SK-N-SH treated with all-trans-retinoic acid at 6 μM for 48 hours (cell line): ENCODE results near the gene IL17C.

ENCODE experiments used
- ATAC-seq: fragments of 200-7000 bp; cut with Tn5 transposase; 3 replicates; pipeline ENCODE4 v1.9.1; 2020; ENCODE audit warnings: mild to moderate bottlenecking, moderate library complexity
- ARNTL ChIP-seq: fragments of 450-650 bp; formaldehyde crosslinking; IDR thresholded peaks from 2 replicates; pipeline ENCODE4 v1.5.0; 2020; ENCODE audit warnings: low read depth, mild to moderate bottlenecking, moderate library complexity, borderline replicate concordance
- CSDC2 ChIP-seq: fragments of 250-450 bp; sonication (Bioruptor Pico); IDR thresholded peaks from 2 replicates; pipeline ENCODE4 v1.5.0; 2020; ENCODE audit warnings: mild to moderate bottlenecking, moderate library complexity
- ESRRG ChIP-seq: fragments of 250-450 bp; sonication (Bioruptor Pico); IDR thresholded peaks from 2 replicates; pipeline ENCODE4 v1.6.1; 2021; ENCODE audit warnings: mild to moderate bottlenecking
- GLIS3 ChIP-seq: fragments of 250-450 bp; sonication (Bioruptor Pico); IDR thresholded peaks from 2 replicates; pipeline ENCODE4 v1.5.0; 2020; ENCODE audit warnings: mild to moderate bottlenecking, moderate library complexity
- ISL1 ChIP-seq: fragments of 250-450 bp; sonication (Bioruptor Pico); IDR thresholded peaks from 2 replicates; pipeline ENCODE4 v2.1.2; 2022; ENCODE audit warnings: mild to moderate bottlenecking, moderate library complexity
- OSR1 ChIP-seq: fragments of 250-450 bp; sonication (Bioruptor Pico); IDR thresholded peaks from 2 replicates; pipeline ENCODE4 v1.8.0; 2022; ENCODE audit warnings: moderate library complexity, mild to moderate bottlenecking, inconsistent platforms
- PPARA ChIP-seq: fragments of 250-450 bp; sonication (Bioruptor Pico); IDR thresholded peaks from 2 replicates; pipeline ENCODE4 v1.5.0; 2020; ENCODE audit warnings: mild to moderate bottlenecking, borderline replicate concordance
- RARB ChIP-seq: fragments of 250-450 bp; sonication (Bioruptor Pico); IDR thresholded peaks from 2 replicates; pipeline ENCODE4 v1.8.0; 2021; ENCODE audit warnings: mild to moderate bottlenecking, moderate library complexity
- SNAI2 ChIP-seq: fragments of 250-450 bp; sonication (Bioruptor Pico); IDR thresholded peaks from 2 replicates; pipeline ENCODE4 v1.5.0; 2020; ENCODE audit warnings: mild to moderate bottlenecking, moderate library complexity
- TCF4 ChIP-seq: fragments of 250-450 bp; sonication (Bioruptor Pico); IDR thresholded peaks from 2 replicates; pipeline ENCODE4 v1.8.0; 2021; ENCODE audit warnings: mild to moderate bottlenecking, moderate library complexity, borderline replicate concordance
- TOX ChIP-seq: fragments of 250-450 bp; sonication (Bioruptor Pico); IDR thresholded peaks from 2 replicates; pipeline ENCODE4 v1.8.0; 2021; ENCODE audit warnings: mild to moderate bottlenecking, moderate library complexity, borderline replicate concordance
- ZC3H10 ChIP-seq: fragments of 250-450 bp; sonication (Bioruptor Pico); IDR thresholded peaks from 2 replicates; pipeline ENCODE4 v1.5.1; 2021; ENCODE audit warnings: mild to moderate bottlenecking, moderate library complexity
- ZFP3 ChIP-seq: fragments of 250-450 bp; sonication (Bioruptor Pico); IDR thresholded peaks from 2 replicates; pipeline ENCODE4 v1.5.0; 2020; ENCODE audit warnings: mild to moderate bottlenecking, moderate library complexity
- ZFP30 ChIP-seq: fragments of 450-650 bp; formaldehyde crosslinking; IDR thresholded peaks from 2 replicates; pipeline ENCODE4 v1.5.0; 2022; ENCODE audit warnings: mild to moderate bottlenecking, moderate library complexity
- ZNF70 ChIP-seq: fragments of 450-650 bp; formaldehyde crosslinking; IDR thresholded peaks from 2 replicates; pipeline ENCODE4 v1.5.0; 2020; ENCODE audit warnings: mild to moderate bottlenecking, moderate library complexity
- ZNF8 ChIP-seq: fragments of 450-650 bp; formaldehyde crosslinking; IDR thresholded peaks from 2 replicates; pipeline ENCODE4 v1.5.0; 2020; ENCODE audit warnings: mild to moderate bottlenecking, moderate library complexity
- TF ChIP-seq, protein P1 (sequence below): fragments of 250-450 bp; sonication (Bioruptor Pico); IDR thresholded peaks from 2 replicates; pipeline ENCODE4 v1.5.0; 2020; ENCODE audit warnings: mild to moderate bottlenecking, moderate library complexity
- TF ChIP-seq, protein P2 (sequence below): fragments of 250-450 bp; sonication (Bioruptor Pico); IDR thresholded peaks from 2 replicates; pipeline ENCODE4 v1.8.0; 2021; ENCODE audit warnings: low read depth, mild to moderate bottlenecking, moderate library complexity, borderline replicate concordance
- TF ChIP-seq, protein P3 (sequence below): fragments of 250-450 bp; sonication (Bioruptor Pico); IDR thresholded peaks from 2 replicates; pipeline ENCODE4 v1.5.1; 2021; ENCODE audit warnings: mild to moderate bottlenecking, moderate library complexity
- TF ChIP-seq, protein P4 (sequence below): fragments of 250-450 bp; sonication (Bioruptor Pico); IDR thresholded peaks from 2 replicates; pipeline ENCODE4 v1.8.0; 2020; ENCODE audit warnings: mild to moderate bottlenecking, moderate library complexity, borderline replicate concordance
- TF ChIP-seq, protein P5 (sequence below): fragments of 250-450 bp; sonication (Bioruptor Pico); IDR thresholded peaks from 2 replicates; pipeline ENCODE4 v1.5.1; 2020; ENCODE audit warnings: low read depth, mild to moderate bottlenecking, moderate library complexity

The IL17C gene

DNA sequence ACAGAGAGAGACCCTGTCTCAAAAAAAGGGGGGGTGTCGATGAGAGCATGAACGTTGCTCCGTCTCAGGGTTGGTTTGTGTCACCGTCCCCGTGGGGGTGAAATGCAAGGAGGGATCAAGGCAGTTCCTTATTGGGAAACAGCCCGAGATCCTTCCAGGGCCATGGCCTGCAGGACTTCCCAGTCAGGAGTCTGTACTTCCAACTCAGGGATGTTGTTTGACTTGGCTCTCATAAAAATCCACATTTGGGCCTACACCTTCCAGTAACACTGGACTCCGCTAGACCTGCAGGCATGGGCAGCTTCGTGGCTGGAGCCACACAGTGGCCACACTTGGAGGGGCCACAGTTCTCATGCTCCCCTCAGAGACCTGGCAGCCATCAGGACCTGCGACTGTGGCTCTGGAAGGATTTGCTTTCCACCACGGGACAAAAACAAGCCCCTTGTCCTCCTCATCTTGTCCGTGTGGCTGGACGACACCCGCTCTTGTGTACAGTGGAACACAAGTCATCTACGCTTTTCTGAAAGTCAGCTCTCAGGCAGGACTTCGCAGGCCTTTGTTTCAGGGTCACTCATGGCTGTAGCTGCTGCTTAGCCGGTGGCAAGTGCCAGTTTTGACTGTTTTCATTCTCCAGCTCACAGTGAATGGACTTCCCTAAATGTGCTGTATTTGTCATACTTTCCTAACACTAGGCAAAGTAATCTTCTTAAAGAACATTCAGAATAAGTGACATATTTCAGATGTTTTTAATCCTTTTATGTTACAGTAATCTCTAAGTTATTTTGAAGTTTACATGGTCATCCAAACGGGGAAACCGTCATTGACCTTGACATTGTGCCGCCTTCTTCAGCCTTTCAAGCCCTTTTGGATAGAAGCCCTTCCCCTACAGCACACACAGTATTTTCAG lies 24.2 kb upstream of the IL17C start:
- no peak for ATAC-seq
- TF ChIP-seq ZFP30 (CRISPR knock-in tag) (no peak), ARNTL (CRISPR knock-in tag) (no peak), ESRRG (CRISPR knock-in tag) (no peak), ZNF70 (CRISPR knock-in tag) (no peak), SNAI2 (no peak), GLIS3 (CRISPR knock-in tag) (no peak)

DNA sequence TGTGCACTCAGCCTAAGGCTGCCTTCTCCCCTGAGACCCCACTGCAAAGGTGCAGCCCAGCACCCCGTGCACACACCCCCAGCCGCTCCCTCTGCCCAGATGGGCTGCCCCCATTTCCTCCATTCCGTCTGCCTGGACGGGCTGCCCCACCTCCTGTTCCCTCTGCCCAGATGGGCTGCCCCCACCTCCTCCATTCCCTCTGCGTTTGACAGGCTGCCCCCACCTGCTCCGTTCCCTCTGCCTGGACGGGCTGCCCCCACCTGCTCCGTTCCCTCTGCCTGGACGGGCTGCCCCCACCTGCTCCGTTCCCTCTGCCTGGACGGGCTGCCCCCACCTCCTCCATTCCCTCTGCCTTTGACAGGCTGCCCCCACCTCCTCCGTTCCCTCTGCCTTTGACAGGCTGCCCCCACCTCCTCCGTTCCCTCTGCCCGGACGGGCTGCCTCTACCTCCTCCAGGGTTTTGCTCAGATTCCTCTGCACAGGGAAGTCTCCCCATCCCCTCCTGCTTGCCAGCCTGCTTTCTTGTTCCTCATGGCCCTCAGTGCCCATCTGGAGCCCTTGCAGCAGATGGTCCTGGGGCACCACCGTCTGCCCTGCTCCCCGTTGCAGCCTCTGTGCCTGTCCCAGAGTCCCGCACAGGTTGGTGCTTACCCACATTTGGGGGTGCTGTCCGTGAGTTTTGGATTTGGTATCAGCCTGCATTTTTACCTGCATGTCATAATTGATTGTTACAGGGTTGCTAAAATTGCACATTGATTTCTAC lies 23.4 kb upstream of the IL17C start:
- ATAC-seq: no peak
- TF ChIP-seq ZNF8 (CRISPR knock-in tag) (no peak), ZC3H10 (CRISPR knock-in tag) (no peak), ISL1 (CRISPR knock-in tag) (no peak), ESRRG (CRISPR knock-in tag) (no peak)
- TF ChIP-seq, protein P1, sequence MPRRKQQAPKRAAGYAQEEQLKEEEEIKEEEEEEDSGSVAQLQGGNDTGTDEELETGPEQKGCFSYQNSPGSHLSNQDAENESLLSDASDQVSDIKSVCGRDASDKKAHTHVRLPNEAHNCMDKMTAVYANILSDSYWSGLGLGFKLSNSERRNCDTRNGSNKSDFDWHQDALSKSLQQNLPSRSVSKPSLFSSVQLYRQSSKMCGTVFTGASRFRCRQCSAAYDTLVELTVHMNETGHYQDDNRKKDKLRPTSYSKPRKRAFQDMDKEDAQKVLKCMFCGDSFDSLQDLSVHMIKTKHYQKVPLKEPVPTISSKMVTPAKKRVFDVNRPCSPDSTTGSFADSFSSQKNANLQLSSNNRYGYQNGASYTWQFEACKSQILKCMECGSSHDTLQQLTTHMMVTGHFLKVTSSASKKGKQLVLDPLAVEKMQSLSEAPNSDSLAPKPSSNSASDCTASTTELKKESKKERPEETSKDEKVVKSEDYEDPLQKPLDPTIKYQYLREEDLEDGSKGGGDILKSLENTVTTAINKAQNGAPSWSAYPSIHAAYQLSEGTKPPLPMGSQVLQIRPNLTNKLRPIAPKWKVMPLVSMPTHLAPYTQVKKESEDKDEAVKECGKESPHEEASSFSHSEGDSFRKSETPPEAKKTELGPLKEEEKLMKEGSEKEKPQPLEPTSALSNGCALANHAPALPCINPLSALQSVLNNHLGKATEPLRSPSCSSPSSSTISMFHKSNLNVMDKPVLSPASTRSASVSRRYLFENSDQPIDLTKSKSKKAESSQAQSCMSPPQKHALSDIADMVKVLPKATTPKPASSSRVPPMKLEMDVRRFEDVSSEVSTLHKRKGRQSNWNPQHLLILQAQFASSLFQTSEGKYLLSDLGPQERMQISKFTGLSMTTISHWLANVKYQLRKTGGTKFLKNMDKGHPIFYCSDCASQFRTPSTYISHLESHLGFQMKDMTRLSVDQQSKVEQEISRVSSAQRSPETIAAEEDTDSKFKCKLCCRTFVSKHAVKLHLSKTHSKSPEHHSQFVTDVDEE (CRISPR knock-in tag): no peak
- TF ChIP-seq, protein P2, sequence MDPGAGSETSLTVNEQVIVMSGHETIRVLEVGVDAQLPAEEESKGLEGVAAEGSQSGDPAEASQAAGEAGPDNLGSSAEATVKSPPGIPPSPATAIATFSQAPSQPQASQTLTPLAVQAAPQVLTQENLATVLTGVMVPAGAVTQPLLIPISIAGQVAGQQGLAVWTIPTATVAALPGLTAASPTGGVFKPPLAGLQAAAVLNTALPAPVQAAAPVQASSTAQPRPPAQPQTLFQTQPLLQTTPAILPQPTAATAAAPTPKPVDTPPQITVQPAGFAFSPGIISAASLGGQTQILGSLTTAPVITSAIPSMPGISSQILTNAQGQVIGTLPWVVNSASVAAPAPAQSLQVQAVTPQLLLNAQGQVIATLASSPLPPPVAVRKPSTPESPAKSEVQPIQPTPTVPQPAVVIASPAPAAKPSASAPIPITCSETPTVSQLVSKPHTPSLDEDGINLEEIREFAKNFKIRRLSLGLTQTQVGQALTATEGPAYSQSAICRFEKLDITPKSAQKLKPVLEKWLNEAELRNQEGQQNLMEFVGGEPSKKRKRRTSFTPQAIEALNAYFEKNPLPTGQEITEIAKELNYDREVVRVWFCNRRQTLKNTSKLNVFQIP (CRISPR knock-in tag): no peak
- TF ChIP-seq, all 23 proteins: peak for 0

DNA sequence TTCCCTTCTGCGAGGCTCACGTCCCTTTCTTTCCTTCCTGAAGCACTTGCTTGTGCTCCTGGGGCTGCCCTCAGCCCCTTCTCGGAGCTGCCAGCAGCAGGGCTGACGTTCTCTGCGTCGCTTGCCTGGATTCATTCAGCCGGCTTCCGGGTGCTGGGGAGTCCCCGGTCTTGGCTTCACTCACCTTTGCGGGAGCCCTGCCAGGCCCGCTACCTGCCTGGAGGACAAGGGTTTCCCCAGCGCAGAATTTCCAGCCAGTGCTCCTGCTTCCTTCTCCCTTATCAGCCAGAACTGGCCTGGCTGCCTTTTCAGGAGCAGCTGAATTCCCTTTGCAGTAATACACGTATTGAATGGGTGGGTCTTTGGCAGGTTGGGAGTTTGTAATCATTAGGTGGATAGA lies 22.1 kb upstream of the IL17C start:
- no peak for ATAC-seq
- TF ChIP-seq TCF4 (CRISPR knock-in tag) (no peak), ZNF70 (CRISPR knock-in tag) (no peak), ZC3H10 (CRISPR knock-in tag) (no peak), TOX (CRISPR knock-in tag) (no peak), ZFP30 (CRISPR knock-in tag) (no peak), PPARA (no peak), OSR1 (CRISPR knock-in tag) (no peak), SNAI2 (no peak), RARB (no peak), CSDC2 (CRISPR knock-in tag) (no peak), GLIS3 (CRISPR knock-in tag) (no peak), ZNF8 (CRISPR knock-in tag) (no peak), ISL1 (CRISPR knock-in tag) (no peak), ESRRG (CRISPR knock-in tag) (no peak), ZFP3 (CRISPR knock-in tag) (no peak), ARNTL (CRISPR knock-in tag) (no peak)
- TF ChIP-seq, protein P3, sequence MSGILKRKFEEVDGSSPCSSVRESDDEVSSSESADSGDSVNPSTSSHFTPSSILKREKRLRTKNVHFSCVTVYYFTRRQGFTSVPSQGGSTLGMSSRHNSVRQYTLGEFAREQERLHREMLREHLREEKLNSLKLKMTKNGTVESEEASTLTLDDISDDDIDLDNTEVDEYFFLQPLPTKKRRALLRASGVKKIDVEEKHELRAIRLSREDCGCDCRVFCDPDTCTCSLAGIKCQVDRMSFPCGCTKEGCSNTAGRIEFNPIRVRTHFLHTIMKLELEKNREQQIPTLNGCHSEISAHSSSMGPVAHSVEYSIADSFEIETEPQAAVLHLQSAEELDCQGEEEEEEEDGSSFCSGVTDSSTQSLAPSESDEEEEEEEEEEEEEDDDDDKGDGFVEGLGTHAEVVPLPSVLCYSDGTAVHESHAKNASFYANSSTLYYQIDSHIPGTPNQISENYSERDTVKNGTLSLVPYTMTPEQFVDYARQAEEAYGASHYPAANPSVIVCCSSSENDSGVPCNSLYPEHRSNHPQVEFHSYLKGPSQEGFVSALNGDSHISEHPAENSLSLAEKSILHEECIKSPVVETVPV (CRISPR knock-in tag): no peak
- TF ChIP-seq, protein P4, sequence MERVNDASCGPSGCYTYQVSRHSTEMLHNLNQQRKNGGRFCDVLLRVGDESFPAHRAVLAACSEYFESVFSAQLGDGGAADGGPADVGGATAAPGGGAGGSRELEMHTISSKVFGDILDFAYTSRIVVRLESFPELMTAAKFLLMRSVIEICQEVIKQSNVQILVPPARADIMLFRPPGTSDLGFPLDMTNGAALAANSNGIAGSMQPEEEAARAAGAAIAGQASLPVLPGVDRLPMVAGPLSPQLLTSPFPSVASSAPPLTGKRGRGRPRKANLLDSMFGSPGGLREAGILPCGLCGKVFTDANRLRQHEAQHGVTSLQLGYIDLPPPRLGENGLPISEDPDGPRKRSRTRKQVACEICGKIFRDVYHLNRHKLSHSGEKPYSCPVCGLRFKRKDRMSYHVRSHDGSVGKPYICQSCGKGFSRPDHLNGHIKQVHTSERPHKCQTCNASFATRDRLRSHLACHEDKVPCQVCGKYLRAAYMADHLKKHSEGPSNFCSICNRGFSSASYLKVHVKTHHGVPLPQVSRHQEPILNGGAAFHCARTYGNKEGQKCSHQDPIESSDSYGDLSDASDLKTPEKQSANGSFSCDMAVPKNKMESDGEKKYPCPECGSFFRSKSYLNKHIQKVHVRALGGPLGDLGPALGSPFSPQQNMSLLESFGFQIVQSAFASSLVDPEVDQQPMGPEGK (CRISPR knock-in tag): no peak
- TF ChIP-seq, protein P2 (CRISPR knock-in tag): no peak
- TF ChIP-seq, protein P5, sequence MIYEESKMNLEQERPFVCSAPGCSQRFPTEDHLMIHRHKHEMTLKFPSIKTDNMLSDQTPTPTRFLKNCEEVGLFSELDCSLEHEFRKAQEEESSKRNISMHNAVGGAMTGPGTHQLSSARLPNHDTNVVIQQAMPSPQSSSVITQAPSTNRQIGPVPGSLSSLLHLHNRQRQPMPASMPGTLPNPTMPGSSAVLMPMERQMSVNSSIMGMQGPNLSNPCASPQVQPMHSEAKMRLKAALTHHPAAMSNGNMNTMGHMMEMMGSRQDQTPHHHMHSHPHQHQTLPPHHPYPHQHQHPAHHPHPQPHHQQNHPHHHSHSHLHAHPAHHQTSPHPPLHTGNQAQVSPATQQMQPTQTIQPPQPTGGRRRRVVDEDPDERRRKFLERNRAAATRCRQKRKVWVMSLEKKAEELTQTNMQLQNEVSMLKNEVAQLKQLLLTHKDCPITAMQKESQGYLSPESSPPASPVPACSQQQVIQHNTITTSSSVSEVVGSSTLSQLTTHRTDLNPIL (CRISPR knock-in tag): no peak
- TF ChIP-seq, all 23 proteins: peak for 0
